ENCODE measurements around the gene C8G. TPM values are rescaled to one million over a fixed set of nuclear protein-coding genes. Genes with fewer than 3 reads are reported as not detected.

C8G gene
- total RNA-seq, 1 experiment from 2014 or later: 2.1 TPM

GRCh38 chr9:136995772-136996311 lies 50.8 kb downstream of the C8G start:
- H3K4me3 ChIP-seq (replicated peaks in 1 of 2; ENCODE audit: low read depth in 1 of 2, low read length in 2 of 2): peak overlapping the region; percentile 40 to 56
- peak overlapping the region; percentile 95 for H3K27ac ChIP-seq (ENCODE audit: low read depth, low read length)
- ATAC-seq (peak; percentile 4), DNase-seq (ENCODE audit: low read depth, low spot score) (no peak)
- H3K9ac ChIP-seq (ENCODE audit: low read length): peak overlapping the region; percentile 57
- POLR2A ChIA-PET: no interaction called here
- TF ChIP-seq TCF7L2 (IDR thresholded peaks at IDR 0.05; ENCODE audit: borderline replicate concordance, extremely low read depth, insufficient read depth, insufficient read length) (no peak), RAD21 (IDR thresholded peaks at IDR 0.05; ENCODE audit: low read depth) (no peak)
- H3K36me3 ChIP-seq (ENCODE audit: control insufficient read depth in 1 of 2, insufficient read depth in 2 of 2, low read length in 2 of 2): peaks cover 0 to 12% of the 10 kb centered on the region in 2 experiments; a peak in 2 of 4 replicates
- no peaks in the 10 kb centered on the region for H4K20me1 ChIP-seq (ENCODE audit: insufficient read depth)
- H3K79me2 ChIP-seq (ENCODE audit: insufficient read depth, low read length): peaks cover 20% of the 10 kb centered on the region
- H3K4me1 ChIP-seq (ENCODE audit: control insufficient read depth in 1 of 2, insufficient read depth in 2 of 2, low read length in 2 of 2): peaks cover 54 to 80% of the 10 kb centered on the region in 2 experiments
- RAD21 ChIA-PET (ENCODE audit: low non-redundant PET in 1 of 2, low total read pairs in 2 of 2, uncharacterized antibody in 2 of 2, unreplicated experiment in 2 of 2): interaction anchor here in 1 of 2 experiments (0.6 to 1.1 kb wide), 2 partner anchors 48 to 596 kb away, joined by 3 read pairs; no protein-coding TSS in a partner anchor
- no TSS peak for BruUV-seq (replicated peaks)
- peak overlapping the region; percentile 88 for H3K4me2 ChIP-seq (ENCODE audit: low read length)
- H3K9me3 ChIP-seq (ENCODE audit: control insufficient read depth in 1 of 2, insufficient read depth in 1 of 2, low read depth in 1 of 2, low read length in 2 of 2): no peaks in the 10 kb centered on the region; a peak in 1 of 4 replicates
- CTCF ChIA-PET: interaction anchor here (1.0 to 1.5 kb wide), 4 partner anchors 34 to 241 kb away, joined by 3 to 11 read pairs (median 4); no protein-coding TSS in a partner anchor
- no peak overlapping the region for H2AFZ ChIP-seq (ENCODE audit: low read depth, low read length, poor library complexity, severe bottlenecking)
- no peaks in the 10 kb centered on the region for H3K27me3 ChIP-seq (ENCODE audit: insufficient read depth, low read length)
- no peaks in the 10 kb centered on the region for H3K9me2 ChIP-seq (ENCODE audit: insufficient read depth)
- intact Hi-C loops (cut with micrococcal nuclease): no loop called here

Other genes starting within 250 kb of the C8G start
- 15.6 TPM for gene DIPK1B, start 232.7 kb upstream of the C8G start, total RNA-seq (2021; ENCODE audit: unreplicated experiment)
- gene LCN10, start 202.3 kb upstream of the C8G start, total RNA-seq (2021; ENCODE audit: unreplicated experiment): not detected
- not detected for gene LCN6, start 196.7 kb upstream of the C8G start, total RNA-seq (2021; ENCODE audit: unreplicated experiment)
- not detected for gene LCN8, start 187.0 kb upstream of the C8G start, total RNA-seq (2021; ENCODE audit: unreplicated experiment)
- 0.76 TPM for gene LCN15, start 180.7 kb upstream of the C8G start, total RNA-seq (2021; ENCODE audit: unreplicated experiment)
- 73.6 TPM for gene TMEM141, start 153.9 kb upstream of the C8G start, total RNA-seq (2021; ENCODE audit: unreplicated experiment)
- gene CCDC183, start 148.9 kb upstream of the C8G start, total RNA-seq (2021; ENCODE audit: unreplicated experiment): 2.8 TPM
- 98.6 TPM for gene RABL6, start 137.3 kb upstream of the C8G start, total RNA-seq (2021; ENCODE audit: unreplicated experiment)
- gene AJM1, start 102.8 kb upstream of the C8G start, total RNA-seq (2021; ENCODE audit: unreplicated experiment): 7.1 TPM
- 148 TPM for gene PHPT1, start 95.8 kb upstream of the C8G start, total RNA-seq (2021; ENCODE audit: unreplicated experiment)
- gene MAMDC4, start 92.9 kb upstream of the C8G start, total RNA-seq (2021; ENCODE audit: unreplicated experiment): 17.3 TPM
- gene EDF1, start 78.9 kb upstream of the C8G start, total RNA-seq (2021; ENCODE audit: unreplicated experiment): 311 TPM
- 28.4 TPM for gene TRAF2, start 58.7 kb upstream of the C8G start, total RNA-seq (2021; ENCODE audit: unreplicated experiment)
- 88.0 TPM for gene FBXW5, start 505 bp upstream of the C8G start, total RNA-seq (2021; ENCODE audit: unreplicated experiment)
- gene LCN12, start 7.0 kb downstream of the C8G start, total RNA-seq (2021; ENCODE audit: unreplicated experiment): 4.2 TPM
- 3.1 TPM for gene PTGDS, start 32.3 kb downstream of the C8G start, total RNA-seq (2021; ENCODE audit: unreplicated experiment)
- gene LCNL1, start 37.8 kb downstream of the C8G start, total RNA-seq (2021; ENCODE audit: unreplicated experiment): 0.44 TPM
- 89.0 TPM for gene PAXX, start 47.2 kb downstream of the C8G start, total RNA-seq (2021; ENCODE audit: unreplicated experiment)
- gene CLIC3, start 51.3 kb downstream of the C8G start, total RNA-seq (2021; ENCODE audit: unreplicated experiment): 8.4 TPM
- gene ABCA2, start 83.0 kb downstream of the C8G start, total RNA-seq (2021; ENCODE audit: unreplicated experiment): 114 TPM
- not detected for gene FUT7, start 86.8 kb downstream of the C8G start, total RNA-seq (2021; ENCODE audit: unreplicated experiment)
- 98.8 TPM for gene NPDC1, start 100.9 kb downstream of the C8G start, total RNA-seq (2021; ENCODE audit: unreplicated experiment)
- 32.5 TPM for gene ENTPD2, start 108.8 kb downstream of the C8G start, total RNA-seq (2021; ENCODE audit: unreplicated experiment)
- gene SAPCD2, start 125.3 kb downstream of the C8G start, total RNA-seq (2021; ENCODE audit: unreplicated experiment): 71.7 TPM
- 11.0 TPM for gene UAP1L1, start 132.3 kb downstream of the C8G start, total RNA-seq (2021; ENCODE audit: unreplicated experiment)
- 50.9 TPM for gene MAN1B1, start 141.7 kb downstream of the C8G start, total RNA-seq (2021; ENCODE audit: unreplicated experiment)
- gene DPP7, start 169.5 kb downstream of the C8G start, total RNA-seq (2021; ENCODE audit: unreplicated experiment): 291 TPM
- gene GRIN1, start 193.9 kb downstream of the C8G start, total RNA-seq (2021; ENCODE audit: unreplicated experiment): 23.1 TPM
- gene LRRC26, start 224.8 kb downstream of the C8G start, total RNA-seq (2021; ENCODE audit: unreplicated experiment): 2.4 TPM
- gene TMEM210, start 226.8 kb downstream of the C8G start, total RNA-seq (2021; ENCODE audit: unreplicated experiment): not detected
- gene ANAPC2, start 243.3 kb downstream of the C8G start, total RNA-seq (2021; ENCODE audit: unreplicated experiment): 75.5 TPM
- 84.7 TPM for gene SSNA1, start 243.4 kb downstream of the C8G start, total RNA-seq (2021; ENCODE audit: unreplicated experiment)